HUDEP-2 (cell line): ENCODE measurements around the gene RPS28.
"Not testable (repeated sequence)": the region's sequence is repeated elsewhere in the genome, so short reads cannot be mapped to it uniquely, and the experiment has no call there.

Source experiments
- DNase-seq, 76 experiments: peaks; one replicate each; lab custom pipeline; 2025; ENCODE audit not compliant: unreplicated experiment in 76 of 76; lab: John Stamatoyannopoulos, UW

RPS28 gene

DNA sequence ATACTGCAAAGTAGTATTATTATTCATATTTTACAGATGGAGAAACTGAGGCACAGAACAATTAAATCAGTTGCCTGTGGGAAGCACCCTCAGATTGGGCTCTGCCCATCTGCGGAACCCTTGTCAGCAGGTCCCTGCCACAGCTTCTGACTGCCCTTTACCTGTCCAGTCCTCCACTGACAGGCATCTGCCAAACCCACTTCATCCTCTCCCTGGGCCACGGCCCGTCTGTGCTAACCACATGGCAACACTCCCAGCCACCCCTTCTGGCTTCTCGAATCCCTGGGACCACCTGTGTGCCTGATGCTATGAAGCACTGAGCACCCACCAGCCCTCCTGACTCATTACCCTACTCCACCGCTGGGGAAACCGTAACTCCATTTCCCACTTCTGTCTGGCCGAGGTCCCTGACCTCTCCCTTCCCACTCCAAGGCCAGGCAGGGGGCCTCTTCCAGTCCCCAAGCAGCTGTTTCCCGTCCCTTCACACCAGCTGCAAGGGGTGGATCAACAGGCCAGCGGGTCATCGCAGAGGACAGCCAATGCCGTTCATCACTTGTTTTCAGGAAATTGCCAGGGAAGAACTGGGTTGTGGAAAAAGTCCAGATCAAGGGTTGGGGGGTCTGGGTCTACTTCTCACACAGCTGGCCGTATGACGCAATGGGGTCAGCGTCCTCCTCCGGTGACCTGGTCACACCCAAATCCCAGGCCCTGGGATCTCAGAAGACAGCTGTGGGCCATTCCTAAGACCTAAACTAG lies 19.2 kb downstream of the RPS28 start:
- no peak for DNase-seq

DNA sequence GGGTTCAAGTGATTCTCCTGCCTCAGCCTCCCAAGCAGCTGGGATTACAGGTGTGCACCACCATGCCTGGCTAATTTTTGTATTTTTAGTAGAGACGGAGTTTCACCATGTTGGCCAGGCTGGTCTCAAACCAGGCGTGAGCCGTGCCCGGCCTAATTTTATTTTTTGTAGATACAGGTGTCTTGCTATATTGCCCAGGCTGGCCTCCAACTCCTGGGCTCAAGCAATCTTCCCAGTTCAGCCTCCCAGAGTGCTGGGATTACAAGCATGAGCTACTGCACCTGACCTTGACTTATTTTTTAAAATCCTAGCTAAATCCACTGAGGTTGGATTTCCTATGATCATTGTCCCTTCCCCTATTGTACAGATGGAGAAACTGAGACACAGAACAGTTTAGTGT lies 20.2 kb downstream of the RPS28 start:
- DNase-seq = not testable (repeated sequence)

DNA sequence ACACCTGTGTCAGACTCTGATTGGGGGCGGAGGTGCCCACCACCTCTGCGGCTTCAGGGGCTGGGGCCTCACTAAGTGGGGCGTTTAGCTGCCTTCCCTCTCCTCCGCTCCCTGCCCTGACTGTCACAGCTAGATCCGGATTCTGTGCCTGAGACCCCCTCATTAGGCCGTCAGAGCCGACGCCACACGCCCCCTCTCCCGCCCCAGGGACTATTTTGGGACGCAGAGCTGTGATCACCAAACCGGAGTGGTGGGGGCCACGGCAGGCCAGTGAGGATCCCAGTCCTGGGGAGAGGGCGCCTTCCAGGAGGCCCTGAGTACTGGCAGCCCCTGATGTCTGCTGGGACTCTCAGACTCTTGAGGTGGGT lies 21.0 kb downstream of the RPS28 start:
- no peak for DNase-seq

DNA sequence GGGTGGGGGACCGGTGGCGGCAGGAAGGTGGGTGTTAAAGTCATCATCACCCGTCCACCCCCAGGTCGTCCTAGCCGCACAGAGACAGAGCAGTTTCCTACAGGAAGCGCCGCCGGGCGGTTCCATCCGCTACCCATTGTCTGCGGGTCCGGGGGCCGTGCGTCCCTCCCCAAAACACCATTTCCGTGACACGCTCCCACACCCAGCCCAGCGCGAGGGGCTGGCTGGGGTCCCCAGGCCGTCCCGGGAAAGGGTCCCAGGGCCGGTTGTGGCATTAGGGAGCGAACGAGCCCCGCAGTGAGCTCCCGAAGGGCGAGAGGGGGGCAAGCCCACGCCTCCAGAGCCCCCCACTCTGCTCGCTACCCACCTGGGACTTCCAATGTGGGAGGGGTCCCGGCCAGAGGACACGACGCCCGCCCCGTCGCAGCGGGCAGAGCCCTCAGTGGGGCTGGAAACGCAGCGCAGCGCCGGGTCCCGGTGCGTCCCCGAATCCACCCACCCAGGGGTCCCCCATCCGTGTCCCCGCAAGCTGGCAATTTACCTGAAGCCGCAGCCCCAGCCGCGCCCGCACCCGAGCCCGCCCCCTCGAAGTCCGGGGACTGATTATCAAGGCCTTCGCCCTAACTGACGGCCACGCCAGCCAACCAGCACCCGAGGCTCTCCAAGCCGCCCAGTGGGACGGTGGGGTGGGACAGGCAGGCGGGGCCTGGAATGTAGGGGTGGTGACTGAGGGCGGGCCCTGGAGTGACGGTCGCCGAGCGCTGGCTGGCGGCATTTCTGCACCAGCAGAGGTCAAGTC lies 21.6 kb downstream of the RPS28 start, which contains the start of gene KANK3:
Gene KANK3 (minus strand): TSS at position 579 of the 799 bp plus-strand sequence. CDS start 5,434 bp downstream, outside the sequence.
- peak; percentile 63 to 99 (median 97) for DNase-seq

DNA sequence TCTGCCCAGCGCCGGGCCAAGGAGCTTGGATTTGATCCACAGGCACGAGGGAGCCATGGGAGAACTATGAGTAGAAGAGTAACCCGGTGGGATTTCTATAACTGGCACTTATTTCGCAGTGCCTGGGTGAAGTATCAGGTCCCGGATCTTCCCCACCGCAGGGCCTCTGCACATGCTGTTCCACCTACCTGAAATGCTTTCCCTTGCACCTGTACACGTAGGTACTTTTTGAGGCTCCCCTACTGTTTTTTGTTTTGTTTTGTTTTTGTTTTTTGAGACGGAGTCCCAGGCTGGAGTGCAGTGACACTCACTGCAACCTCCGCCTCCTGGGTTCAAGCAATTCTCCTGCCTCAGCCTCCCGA lies 22.2 kb downstream of the RPS28 start:
- no peak for DNase-seq

DNA sequence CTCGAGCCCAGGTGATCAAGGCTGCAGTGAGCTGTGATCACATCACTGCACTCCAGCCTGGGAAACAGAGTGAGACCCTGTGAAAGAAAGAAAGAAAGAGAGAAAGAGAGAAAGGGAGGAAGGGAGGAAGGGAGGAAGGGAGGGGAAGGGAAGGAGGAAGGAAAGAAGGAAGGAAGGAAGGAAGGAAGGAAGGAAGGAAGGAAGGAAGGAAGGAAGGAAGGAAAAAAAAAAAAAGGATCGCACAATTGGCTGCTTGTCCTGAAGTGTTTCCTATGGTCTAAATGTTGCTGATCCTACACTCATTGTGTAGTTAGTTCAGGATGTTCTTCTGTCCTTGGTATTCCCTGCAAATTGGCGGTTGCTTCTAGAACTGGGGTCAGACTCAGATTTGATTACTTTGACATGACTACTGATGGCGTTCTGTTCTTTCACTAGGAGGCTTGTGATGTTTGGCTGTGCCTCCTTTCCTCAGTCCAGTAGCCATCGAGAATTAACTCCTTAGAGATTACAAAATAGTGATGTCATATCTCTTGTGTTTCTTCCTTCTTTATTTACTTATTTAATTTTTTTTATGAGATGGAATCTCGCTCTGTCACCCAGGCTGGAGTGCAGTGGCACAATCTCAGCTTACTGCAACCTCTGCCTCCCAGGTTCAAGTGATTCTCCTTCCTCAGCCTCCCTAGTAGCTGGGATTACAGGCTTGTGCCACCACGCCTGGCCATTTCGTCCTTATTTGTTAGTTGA lies 28.5 kb downstream of the RPS28 start:
- not testable (repeated sequence) for DNase-seq

DNA sequence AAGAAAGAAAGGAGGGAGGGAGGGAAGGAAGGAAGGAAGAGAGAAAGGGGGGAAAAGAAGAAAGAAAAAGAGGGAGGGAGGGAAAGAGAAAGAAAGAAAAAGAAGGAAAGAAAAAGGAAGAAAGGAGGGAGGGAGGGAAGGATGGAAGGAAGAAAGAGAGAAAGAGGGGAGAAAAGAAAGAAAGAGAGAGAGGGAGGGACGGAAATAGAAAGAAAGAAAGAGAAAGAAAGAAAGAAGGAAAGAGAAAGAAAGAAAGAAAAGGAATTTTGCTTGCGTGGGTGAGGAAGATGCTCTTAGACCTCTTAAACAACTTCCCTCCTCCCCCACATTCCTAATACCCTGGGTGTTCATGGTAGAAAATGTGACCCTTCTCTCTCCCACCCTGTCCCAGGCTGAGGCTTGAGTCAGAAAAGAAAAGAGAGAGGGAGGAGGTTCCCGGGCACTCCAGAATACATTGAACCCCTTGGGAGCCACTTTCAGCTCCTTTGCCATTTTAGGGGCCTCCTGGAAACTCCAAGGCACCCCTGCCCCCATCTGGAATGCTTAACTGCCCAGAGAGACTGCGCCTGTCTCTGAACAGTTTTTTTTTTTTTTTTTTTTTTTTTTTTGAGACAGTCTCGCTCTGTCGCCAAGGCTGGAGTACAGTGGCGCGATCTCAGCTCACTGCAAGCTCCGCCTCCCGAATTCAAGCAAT lies 31.0 kb downstream of the RPS28 start:
- no peak for DNase-seq

DNA sequence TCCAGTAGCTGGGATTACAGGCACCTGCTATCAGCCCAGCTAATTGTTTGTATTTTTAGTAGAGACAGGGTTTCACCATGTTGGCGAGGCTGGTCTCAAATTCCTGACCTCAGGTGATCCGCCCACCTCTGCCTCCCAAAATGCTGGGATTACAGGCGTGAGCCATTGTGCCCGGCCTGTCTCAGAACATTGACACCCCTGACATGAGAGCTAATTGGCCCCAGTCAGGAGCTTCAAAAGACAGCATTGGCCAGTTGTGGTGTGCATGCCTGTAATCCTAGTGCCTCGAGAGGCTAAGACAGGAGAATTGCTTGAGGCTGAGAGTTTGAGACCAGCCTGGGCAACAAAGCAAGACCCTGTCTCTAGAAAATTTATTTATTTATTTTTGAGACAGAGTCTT lies 31.5 kb downstream of the RPS28 start:
- DNase-seq = not testable (repeated sequence)

DNA sequence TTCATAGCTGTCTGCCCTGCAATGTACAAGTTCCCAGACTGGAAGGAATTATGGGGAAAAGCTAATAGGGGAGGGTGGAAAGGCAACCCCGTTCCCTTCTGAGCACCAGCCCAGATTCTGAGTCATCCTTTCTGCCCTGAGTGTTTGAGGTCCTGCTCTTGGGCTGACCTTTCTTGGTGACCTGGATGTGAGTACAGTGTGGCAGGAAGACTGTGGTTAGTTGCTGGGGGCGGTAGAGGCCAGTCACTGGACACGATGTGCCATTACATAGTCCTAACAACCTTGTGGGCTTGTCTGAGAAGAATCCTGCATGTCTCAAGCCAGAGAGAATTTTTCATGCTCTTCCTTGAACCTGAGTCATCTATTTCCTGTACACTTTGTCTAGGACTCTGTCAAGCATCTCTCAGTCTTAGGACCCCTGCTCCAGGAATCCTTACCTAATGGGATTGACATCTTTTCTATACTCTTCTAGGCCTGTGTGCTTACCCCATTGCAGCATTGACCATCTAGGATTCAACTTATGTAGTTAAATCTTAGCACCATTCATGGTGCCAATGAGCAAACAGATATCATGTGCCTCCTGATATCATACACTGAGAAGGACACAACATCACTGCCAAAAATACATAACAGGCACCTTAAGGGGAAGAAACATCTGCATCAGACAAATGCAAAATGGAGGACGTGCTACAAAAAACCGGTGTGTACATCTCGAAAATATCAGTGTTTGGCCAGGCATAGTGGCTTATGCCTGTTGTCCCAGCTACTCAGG lies 34.5 kb downstream of the RPS28 start:
- DNase-seq = peak in 8 of 76 experiments; percentile 20 to 45 (median 30)

DNA sequence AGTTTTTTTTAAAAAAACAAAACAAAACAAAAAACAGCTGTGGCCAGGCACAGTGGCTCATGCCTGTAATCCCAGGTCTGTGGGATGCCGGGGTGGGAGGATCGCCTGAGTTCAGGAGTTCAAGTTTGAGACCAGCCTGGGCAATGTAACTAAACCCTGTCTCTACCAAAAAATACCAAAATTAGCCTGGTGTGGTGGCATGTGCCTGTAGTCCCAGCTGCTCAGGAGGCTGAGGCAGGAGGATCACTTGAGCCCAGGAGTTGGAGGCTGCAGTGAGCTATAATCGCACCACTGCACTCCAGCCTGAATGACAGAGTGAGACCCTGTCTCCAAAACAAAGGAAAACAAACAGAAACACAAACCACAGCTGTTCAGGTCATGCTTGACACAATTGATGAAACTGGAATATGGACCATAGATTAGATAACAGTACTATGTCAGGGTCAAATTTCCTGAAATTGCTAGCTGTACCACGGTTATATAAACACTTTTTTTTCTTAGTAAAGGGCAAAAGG lies 35.8 kb downstream of the RPS28 start:
- no peak for DNase-seq

DNA sequence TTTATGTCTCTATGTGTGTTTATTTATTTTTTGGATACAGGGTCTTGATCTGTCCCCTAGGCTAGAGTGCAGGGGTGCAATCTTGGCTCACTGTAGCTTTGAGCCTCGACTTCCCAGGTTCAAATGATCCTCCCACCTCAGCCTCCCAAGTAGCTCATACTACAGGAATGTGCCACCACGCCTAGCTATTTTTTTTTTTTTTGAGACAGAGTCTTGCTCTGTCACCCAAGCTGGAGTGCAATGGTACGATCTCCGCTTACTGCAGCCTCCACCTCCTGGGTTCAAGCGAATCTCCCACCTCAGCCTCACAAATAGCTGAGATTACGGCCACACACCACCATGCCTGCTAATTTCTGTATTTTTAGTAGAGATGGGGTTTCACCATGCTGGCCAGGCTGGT lies 37.7 kb downstream of the RPS28 start:
- DNase-seq = no peak

DNA sequence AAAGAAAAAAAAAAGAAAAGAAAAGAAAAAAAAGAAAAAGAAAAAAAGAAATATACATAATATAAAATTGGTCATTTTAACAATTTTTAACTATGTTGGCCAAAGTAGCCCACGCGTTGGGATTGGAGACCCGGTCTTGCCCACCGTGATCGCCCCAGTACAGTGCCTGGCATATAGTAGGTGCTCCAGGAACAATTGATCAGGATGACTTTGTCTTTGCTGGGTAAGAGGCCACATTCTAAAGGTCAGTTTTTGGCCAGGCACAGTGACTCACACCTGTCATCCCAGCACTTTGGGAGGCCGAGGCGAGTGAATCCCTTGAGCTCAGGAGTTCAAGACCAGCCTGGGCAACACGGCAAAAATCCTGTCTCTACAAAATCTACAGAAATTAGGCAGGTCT lies 38.9 kb downstream of the RPS28 start:
- DNase-seq = no peak

DNA sequence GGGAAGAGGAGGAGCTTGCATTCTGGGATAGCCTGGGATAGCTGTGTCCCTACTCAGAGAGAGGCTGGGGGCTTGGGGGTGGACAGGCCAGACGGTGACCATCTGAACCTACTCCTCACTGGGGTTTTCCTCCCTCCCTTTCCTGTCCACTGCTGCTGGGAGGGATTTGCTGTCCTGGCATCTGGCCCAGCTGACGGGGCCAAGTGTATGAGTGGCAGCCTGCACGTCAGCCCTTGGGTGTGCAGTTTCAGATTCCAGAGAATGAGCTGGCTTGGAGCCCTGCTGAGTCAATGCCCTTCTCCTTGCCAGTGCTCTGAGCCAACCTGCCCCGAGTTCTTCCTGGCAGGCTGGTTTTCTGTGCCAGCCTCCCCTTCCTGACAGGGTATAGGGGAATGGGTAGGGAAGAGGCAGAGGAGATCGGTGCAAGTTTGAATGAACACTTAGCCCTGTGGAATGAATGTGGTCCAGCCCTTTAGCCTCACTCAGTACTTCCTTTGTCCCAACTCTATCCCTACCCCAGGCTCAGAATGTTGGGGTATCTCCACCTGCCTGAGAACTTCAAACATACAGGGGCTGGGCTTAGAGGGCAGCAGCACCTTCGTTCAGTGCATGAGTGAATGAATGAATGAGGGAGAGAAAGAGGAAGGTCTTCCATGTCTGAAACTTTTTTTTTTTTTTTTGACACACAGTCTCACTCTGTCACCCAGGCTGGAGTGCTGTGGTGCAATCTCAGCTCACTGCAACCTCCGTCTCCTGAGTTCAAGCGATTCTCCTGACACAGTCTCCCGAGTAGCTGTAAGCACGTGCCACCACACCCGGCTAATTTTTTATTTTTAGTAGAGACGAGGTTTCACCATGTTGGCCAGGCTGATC lies 40.9 kb downstream of the RPS28 start:
- peak in 74 of 76 experiments; percentile 29 to 95 (median 86) for DNase-seq

DNA sequence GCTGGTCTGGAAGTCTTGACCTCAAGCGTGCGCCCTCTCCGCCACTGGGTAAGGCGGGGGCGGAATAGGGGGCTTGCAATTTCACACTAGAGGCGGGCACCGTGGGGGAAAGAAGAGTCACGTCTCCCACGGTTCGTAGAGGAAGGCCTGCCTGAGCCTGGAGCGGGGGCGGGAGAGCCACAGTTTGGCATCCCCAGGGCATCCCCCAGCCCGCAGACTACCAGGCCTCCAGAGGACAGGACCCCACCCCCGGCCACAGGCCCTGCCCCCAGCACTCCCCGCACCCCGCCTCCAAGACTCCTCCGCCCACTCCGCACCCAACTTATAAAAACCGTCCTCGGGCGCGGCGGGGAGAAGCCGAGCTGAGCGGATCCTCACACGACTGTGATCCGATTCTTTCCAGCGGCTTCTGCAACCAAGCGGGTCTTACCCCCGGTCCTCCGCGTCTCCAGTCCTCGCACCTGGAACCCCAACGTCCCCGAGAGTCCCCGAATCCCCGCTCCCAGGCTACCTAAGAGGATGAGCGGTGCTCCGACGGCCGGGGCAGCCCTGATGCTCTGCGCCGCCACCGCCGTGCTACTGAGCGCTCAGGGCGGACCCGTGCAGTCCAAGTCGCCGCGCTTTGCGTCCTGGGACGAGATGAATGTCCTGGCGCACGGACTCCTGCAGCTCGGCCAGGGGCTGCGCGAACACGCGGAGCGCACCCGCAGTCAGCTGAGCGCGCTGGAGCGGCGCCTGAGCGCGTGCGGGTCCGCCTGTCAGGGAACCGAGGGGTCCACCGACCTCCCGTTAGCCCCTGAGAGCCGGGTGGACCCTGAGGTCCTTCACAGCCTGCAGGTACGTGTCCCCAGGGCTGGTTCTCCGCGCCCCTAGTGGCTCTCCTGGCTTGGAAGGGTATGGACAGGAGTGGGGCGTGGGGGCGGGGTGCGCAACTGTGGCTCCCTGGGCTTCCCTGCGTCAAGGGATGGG lies 42.8 kb downstream of the RPS28 start, which contains the start of gene ANGPTL4:
Gene ANGPTL4 (plus strand): TSS at position 353 of the 969 bp plus-strand sequence. CDS start 167 bp downstream, at position 520.
- peak in 46 of 76 experiments; percentile 19 to 82 (median 52) for DNase-seq

DNA sequence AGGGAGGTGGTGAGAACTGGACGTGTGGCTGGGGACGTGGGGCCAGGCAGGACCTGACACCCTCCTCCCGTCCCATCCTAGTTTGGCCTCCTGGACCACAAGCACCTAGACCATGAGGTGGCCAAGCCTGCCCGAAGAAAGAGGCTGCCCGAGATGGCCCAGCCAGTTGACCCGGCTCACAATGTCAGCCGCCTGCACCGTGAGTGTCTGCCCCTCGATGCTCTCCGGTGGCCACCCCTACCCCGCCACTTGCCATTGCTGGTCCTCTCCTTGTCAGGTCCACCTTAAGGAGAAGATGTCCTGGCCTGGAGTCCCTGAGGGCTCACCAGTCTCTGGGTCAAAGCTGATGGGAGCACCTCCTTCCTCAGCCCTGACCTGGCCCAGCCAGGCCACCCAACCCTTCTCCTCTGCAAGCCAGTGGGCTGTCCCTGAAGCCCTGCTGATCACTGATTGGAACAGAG lies 44.9 kb downstream of the RPS28 start:
- peak in 1 of 76 experiments; percentile 15 for DNase-seq

DNA sequence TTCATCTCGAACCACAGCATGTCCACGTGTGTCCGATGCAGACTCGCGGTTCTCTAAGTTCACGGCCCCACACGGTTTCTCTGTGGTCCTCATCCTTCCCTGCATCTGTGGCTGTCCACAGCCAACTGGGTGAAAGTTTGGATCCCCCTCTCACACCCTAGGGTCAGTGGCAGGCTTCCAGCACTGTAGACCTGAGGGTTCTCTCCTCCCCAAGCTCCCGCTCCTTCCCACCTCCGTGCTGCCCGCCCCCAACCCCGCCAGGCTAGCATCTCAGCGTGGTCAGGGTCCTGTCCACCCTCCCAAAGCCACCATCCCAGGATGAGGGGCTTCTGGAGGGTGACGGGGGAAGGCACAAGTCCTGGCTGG lies 45.6 kb downstream of the RPS28 start:
- no peak for DNase-seq

DNA sequence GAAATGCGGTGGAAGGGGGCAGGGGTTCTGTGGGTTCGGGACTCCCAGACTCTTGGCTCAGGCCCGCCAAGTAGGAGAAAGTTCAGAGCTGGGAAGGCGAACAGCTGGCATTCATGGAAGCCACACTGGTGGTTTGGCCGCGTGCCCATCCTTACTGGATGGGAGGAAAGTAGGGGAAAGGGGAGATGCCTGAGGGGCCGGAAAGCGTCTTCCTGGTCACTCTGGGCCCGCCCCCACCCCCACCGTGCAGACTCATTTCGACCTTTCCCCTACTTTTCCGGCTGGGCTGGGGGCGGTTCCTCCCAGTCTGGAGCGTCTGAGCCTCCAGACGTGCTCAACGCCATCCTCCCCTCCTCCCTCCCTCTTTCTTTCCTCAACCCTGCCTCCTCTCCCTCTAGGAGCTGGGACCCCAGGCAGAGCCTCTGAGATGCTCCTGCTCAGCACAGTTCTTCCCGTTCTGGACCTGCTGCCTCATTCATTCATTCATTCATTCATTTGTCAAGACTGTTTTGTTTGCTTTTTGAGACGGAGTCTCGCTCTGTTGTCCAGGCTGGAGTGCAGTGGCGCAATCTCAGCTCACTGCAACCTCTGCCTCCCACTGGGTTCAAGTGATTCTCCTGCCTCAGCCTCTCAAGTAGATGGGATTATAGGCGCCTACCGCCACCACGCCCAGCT lies 46.2 kb downstream of the RPS28 start:
- DNase-seq = no peak
